NT2/D1 (cell line): Measurements from ENCODE around the gene CD300LD.

Source experiments
- YY1 ChIP-seq: IDR thresholded peaks from 2 replicates; pipeline ENCODE4 v1.6.1; 2011; ENCODE audit not compliant: insufficient read length, insufficient read depth
- ZNF274 ChIP-seq: IDR thresholded peaks from 2 replicates; pipeline ENCODE4 v1.6.1; 2011; ENCODE audit warnings: mild to moderate bottlenecking, low read depth, low read length

GRCh38 chr17:74599023-74599399, 6.9 kb upstream of the CD300LD start:
- TF ChIP-seq ZNF274: no peak
- no peak for TF ChIP-seq YY1
